HPDE6-E6E7 (cell line): ENCODE results near the gene NDUFS2.

Source experiments
- DNase-seq: peaks from one replicate; pipeline ENCODE4 v3.0.0; 2011; ENCODE audit warnings: missing footprints; ENCODE audit errors: extremely low spot score

Gene NDUFS2

DNA sequence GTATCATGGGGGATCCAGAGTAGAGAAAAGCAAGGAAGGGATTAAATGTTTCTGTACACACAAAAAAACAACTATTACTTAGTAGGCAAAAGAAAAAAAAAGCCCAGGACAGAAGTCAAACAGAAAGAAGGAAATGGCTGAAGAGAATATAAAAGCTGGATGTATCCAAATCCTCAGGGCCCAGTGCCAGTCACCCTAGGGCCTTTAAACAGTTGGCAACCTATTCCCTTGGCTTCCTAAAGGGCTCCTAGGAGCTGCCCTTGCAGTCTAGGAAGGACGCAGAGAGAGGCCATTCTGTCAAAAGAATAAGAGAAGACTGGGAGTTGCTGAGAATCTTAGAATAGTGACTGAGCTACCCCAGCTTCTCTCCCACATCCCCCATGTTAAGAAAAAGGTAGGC, 29.8 kb upstream of the NDUFS2 start:
- DNase-seq, result no peak

GRCh38 chr1:161172776-161173376, 29.3 kb upstream of the NDUFS2 start:
- no peak for DNase-seq

- DNase-seq, result no peak
Observed at GRCh38 chr1:161173711-161174110, 28.5 kb upstream of the NDUFS2 start.

DNA sequence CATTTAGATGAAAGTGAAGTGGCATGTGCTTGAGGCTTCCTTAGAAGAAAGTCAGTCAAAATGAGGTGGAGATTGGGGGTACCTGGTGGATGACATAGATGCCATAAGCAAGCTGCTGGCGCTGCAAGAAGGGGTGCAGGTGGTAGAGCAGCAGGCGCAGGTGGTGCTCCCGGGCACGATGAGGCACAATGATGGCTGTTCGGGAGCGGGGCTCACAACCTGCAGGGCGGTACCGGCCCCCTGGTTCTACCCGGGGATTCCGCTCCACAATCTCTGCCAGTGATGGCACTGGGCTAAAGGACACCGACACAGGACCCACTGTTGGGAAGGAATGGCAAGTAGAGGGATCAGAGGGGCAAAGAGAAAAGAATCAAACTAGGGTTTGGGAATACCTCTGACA, 27.3 kb upstream of the NDUFS2 start:
- DNase-seq, result no peak

- no peak for DNase-seq
Observed at GRCh38 chr1:161175771-161176453, 26.3 kb upstream of the NDUFS2 start.

GRCh38 chr1:161176468-161177111, 25.6 kb upstream of the NDUFS2 start:
- DNase-seq, result no peak

DNA sequence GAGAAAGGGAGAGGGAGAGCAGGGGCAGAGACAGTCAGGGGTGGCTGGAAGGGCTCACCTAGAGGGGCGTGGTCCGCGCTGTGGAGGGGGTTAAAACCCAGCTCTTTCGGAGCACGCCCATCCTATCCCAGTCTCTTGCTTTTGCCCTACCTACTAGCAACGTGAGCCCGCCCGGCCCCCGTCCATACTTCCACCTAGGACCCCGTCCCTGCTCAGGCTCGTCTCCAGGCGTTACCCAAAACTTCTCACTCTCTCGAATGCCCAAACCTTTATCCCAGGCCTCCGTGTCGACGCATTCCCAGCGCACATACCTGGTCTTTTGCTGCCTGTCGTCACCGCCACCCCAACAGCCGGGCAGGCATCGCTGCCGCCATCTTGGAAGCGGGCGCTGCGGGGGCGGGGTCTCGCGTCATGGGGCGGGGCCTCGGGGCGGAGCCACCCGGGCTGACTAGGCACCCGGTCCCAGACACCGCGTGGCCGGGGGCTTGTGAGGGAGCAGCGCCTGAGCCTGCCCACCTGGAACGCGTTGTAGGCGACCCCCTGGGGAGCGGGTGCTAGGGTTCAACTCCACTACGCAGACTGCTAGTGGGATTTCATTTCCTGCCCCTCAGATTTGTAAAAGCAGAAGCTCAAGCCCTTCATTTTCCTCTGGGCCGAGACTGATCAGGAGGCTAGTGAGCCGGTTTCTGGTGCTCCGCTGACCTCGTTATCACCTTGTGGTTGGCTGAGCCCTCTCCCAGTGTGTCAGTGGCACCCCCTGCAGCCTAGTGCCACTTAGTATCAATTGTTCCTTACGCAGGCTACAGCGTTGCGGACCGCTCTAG, 24.8 kb upstream of the NDUFS2 start, which contains the start of gene B4GALT3:
B4GALT3 (minus strand) TSS at position 396 of the 824 bp plus-strand sequence. CDS start 1,447 bp downstream, outside the sequence.
- peak; percentile 94 for DNase-seq

GRCh38 chr1:161177936-161178244, 24.3 kb upstream of the NDUFS2 start:
- DNase-seq, result no peak

DNA sequence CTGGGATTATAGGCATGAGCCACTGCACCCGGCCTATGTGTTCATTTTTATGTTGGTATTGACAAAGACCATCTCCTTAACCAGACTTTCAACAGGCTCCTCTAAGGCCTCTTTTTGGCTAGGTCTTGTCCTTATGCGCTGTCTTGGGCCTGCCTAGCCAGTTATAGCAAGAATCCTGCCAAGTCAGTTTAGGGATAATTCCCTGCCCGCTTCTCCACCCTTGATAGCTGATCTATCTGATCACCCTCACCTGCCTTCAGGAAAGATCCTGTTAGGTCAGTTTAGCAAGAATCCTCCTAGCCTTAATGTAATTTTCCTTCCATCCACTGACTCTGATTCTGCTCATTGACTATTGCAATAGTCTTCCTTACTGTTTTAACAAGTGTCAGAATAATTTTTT, 22.5 kb upstream of the NDUFS2 start:
- DNase-seq, result no peak

DNA sequence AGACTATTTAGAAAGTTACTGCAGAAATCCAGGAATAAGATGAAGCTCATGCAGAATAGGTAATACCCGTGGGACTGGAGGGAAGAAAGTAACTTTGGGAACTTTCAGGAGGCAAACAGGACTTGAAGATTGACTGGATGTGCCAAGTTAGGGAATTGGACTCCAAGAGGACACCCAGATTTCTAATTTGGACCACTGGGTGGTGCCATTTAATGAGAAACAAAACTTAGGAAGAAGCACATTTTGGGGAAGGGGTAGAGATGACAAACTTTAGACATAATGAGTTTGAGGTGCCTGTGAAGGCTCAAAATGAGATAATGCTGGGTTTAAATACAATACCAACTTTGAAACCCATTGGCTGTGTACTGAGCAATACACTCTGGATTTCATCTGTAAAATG, 21.5 kb upstream of the NDUFS2 start:
- DNase-seq, result no peak

GRCh38 chr1:161182214-161182613, 20.0 kb upstream of the NDUFS2 start:
- no peak for DNase-seq

DNA sequence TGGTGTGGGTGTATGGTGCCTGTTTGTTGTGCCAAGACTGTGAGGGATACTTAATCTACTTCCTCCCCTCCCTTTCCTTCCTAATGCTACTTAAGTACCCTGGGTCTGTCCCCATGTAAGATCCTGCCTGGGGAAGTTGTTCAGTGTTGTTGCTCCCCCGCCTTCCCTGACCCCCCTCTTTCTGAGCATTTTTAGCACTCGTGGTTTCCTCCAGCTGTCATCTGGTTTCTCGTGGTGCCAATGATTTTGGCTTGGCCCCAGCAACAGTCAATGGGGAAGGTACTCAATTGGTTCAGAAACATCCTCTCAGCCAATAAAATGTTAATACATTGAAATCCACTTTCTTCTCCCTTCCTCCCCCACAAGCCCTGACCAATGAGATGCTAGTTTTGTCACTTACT, 16.9 kb upstream of the NDUFS2 start:
- no peak for DNase-seq

- no peak for DNase-seq
Observed at GRCh38 chr1:161185732-161186311, 16.3 kb upstream of the NDUFS2 start.

- DNase-seq, result no peak
Observed at GRCh38 chr1:161187311-161187710, 14.9 kb upstream of the NDUFS2 start.

- no peak for DNase-seq
Observed at GRCh38 chr1:161188381-161188780, 13.8 kb upstream of the NDUFS2 start.

- no peak for DNase-seq
Observed at GRCh38 chr1:161189036-161189435, 13.1 kb upstream of the NDUFS2 start.

GRCh38 chr1:161190962-161191521, 11.1 kb upstream of the NDUFS2 start:
- DNase-seq, result no peak

- DNase-seq, result no peak
Observed at GRCh38 chr1:161191971-161192370, 10.2 kb upstream of the NDUFS2 start.

GRCh38 chr1:161192476-161193465, 9.4 kb upstream of the NDUFS2 start:
- DNase-seq, result peak; percentile 71

DNA sequence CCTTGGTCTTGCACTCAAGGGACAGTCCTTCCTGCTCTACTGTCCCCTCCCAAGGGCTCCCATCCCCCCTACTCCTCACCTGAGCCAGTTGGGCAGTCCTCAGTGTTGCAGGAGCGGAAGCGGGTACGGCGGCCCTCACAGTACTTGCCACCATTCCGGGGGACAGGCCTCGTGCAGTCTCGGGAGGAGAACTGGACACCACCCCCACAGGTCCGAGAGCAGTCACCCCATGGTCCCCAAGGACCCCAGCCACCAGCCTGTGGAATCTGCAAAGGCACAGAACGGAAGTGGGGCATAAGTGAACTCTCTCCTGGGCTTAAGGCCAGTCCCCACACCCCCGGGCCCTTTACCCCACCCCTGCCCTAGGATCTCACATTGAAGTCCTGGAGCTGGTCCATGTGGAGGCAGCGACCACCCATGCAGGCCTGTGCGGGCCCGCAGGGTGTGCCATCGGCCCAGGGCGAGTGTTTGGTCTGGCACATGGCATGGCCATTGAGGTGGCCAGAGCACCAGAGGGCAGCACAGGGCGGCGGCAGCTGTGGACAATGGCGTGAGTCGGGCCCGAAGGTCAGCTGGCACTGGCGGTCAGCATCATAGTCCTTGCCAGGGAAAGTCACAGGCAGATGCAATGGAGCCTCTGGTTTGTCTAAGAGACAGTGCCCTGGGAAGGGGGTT, 8.5 kb upstream of the NDUFS2 start:
- DNase-seq, result no peak
